HFFc6 (cell line): ENCODE results near the gene NMUR1. TPM values are rescaled to one million over a fixed set of nuclear protein-coding genes. Genes with fewer than 3 reads are reported as not detected.

Source experiments
- DNase-seq: peaks from one replicate; pipeline ENCODE4 v3.0.0-alpha.2; 2018
- H3K27ac Mint-ChIP-seq: 2 replicates; pipeline ENCODE4 v1.8.0; 2020; ENCODE audit warnings: mild to moderate bottlenecking, mixed read lengths
- H3K27me3 Mint-ChIP-seq: 2 replicates; pipeline ENCODE4 v1.8.0; 2021; ENCODE audit warnings: mild to moderate bottlenecking, moderate library complexity, mixed read lengths; ENCODE audit not compliant: insufficient read depth
- H3K36me3 Mint-ChIP-seq: 2 replicates; pipeline ENCODE4 v1.8.0; 2021; ENCODE audit warnings: low read depth, mixed read lengths
- H3K4me1 Mint-ChIP-seq: 2 replicates; pipeline ENCODE4 v1.8.0; 2020; ENCODE audit warnings: low read depth, mixed read lengths
- H3K4me3 Mint-ChIP-seq: 2 replicates; pipeline ENCODE4 v1.8.0; 2020; ENCODE audit warnings: mild to moderate bottlenecking, moderate library complexity, mixed read lengths
- H3K9me3 Mint-ChIP-seq: 2 replicates; pipeline ENCODE4 v1.8.0; 2020; ENCODE audit warnings: mild to moderate bottlenecking, mixed read lengths
- CTCF ChIP-seq: fragments of 200-600 bp; sonication (generic); IDR thresholded peaks from 2 replicates; pipeline ENCODE4 v1.5.0; 2021; ENCODE audit warnings: antibody characterized with exemption, mild to moderate bottlenecking
- total RNA-seq, 6 experiments: library from RNA; stranded (reverse); fragmentation: NEBNext Ultra II Directional; extraction: Animal tissue kit (Norgen Biotek cat#: 25700); gene quantifications; 2 replicates in 1 of 6; 3 replicates in 5 of 6; pipeline ENCODE4 v1.2.3, GENCODE V29; 2021

Gene NMUR1
- total RNA-seq, 6 experiments from 2014 or later = not detected

GRCh38 chr2:231503766-231504165 is 26.5 kb downstream of the NMUR1 start:
- TF ChIP-seq CTCF = no peak
- H3K4me3 Mint-ChIP-seq = no peak overlapping the region
- no peaks in the 10 kb centered on the region for H3K9me3 Mint-ChIP-seq
- H3K27ac Mint-ChIP-seq = no peak overlapping the region
- H3K4me1 Mint-ChIP-seq = no peaks in the 10 kb centered on the region
- DNase-seq = no peak
- no peaks in the 10 kb centered on the region; the same call in 1 of the 2 replicates for H3K27me3 Mint-ChIP-seq
- H3K36me3 Mint-ChIP-seq = no peaks in the 10 kb centered on the region

- Mint-ChIP-seq H3K4me1 (no peaks in the 10 kb centered on the region), H3K27ac (no peak overlapping the region), H3K36me3 (no peaks in the 10 kb centered on the region), H3K9me3 (no peaks in the 10 kb centered on the region), H3K4me3 (no peak overlapping the region), H3K27me3 (no peaks in the 10 kb centered on the region; the same call in 1 of the 2 replicates)
- TF ChIP-seq CTCF = no peak
- DNase-seq = no peak
Measured at GRCh38 chr2:231502596-231502995, 27.6 kb downstream of the NMUR1 start.

GRCh38 chr2:231497651-231498050 is 32.6 kb downstream of the NMUR1 start:
- H3K9me3 Mint-ChIP-seq = no peaks in the 10 kb centered on the region
- peaks cover 2% of the 10 kb centered on the region; the same call in 1 of the 2 replicates for H3K27me3 Mint-ChIP-seq
- no peak overlapping the region for H3K4me3 Mint-ChIP-seq
- no peak overlapping the region for H3K27ac Mint-ChIP-seq
- TF ChIP-seq CTCF = no peak
- no peaks in the 10 kb centered on the region for H3K4me1 Mint-ChIP-seq
- H3K36me3 Mint-ChIP-seq = no peaks in the 10 kb centered on the region
- no peak for DNase-seq

- no peaks in the 10 kb centered on the region for H3K36me3 Mint-ChIP-seq
- no peaks in the 10 kb centered on the region for H3K4me1 Mint-ChIP-seq
- TF ChIP-seq CTCF = no peak
- peaks cover 2% of the 10 kb centered on the region; the same call in 1 of the 2 replicates for H3K27me3 Mint-ChIP-seq
- H3K9me3 Mint-ChIP-seq = no peaks in the 10 kb centered on the region
- no peak overlapping the region for H3K4me3 Mint-ChIP-seq
- no peak overlapping the region for H3K27ac Mint-ChIP-seq
- DNase-seq = no peak
Measured at GRCh38 chr2:231494669-231495068, 35.6 kb downstream of the NMUR1 start.

GRCh38 chr2:231490801-231491200 is 39.4 kb downstream of the NMUR1 start:
- Mint-ChIP-seq H3K27me3 (peaks cover 6% of the 10 kb centered on the region), H3K27ac (no peak overlapping the region), H3K36me3 (no peaks in the 10 kb centered on the region), H3K4me1 (no peaks in the 10 kb centered on the region), H3K4me3 (no peak overlapping the region), H3K9me3 (no peaks in the 10 kb centered on the region; the same call in 1 of the 2 replicates)
- TF ChIP-seq CTCF = no peak
- DNase-seq = no peak

- Mint-ChIP-seq H3K4me3 (no peak overlapping the region), H3K9me3 (no peaks in the 10 kb centered on the region; the same call in 1 of the 2 replicates), H3K4me1 (no peaks in the 10 kb centered on the region), H3K36me3 (no peaks in the 10 kb centered on the region), H3K27ac (no peak overlapping the region), H3K27me3 (peaks cover 6% of the 10 kb centered on the region)
- peak; percentile 35 for DNase-seq
- peak; percentile 66 for TF ChIP-seq CTCF
Measured at GRCh38 chr2:231489990-231490389, 40.3 kb downstream of the NMUR1 start.
